Spinal cord (tissue), 10 donors: ENCODE measurements around the gene SMARCAL1. TPM values are rescaled to one million over a fixed set of nuclear protein-coding genes. Genes with fewer than 3 reads are reported as not detected.
"Not testable (repeated sequence)": the region's sequence is repeated elsewhere in the genome, so short reads cannot be mapped to it uniquely, and the experiment has no call there.

Source experiments
- DNase-seq, 6 donors: peaks; one replicate each; pipeline versions ENCODE4 v3.0.0 to v3.0.0-alpha.2; 2013 to 2015; ENCODE audit warnings: low spot score in 6 of 6, low read depth in 4 of 6
- H3K27ac ChIP-seq: one replicate; pipeline ENCODE4 v1.5.1; 2013; ENCODE audit warnings: low read depth, low read length, control low read depth
- H3K27me3 ChIP-seq: one replicate; pipeline ENCODE4 v1.6.1; 2013; ENCODE audit warnings: low read length; ENCODE audit not compliant: control insufficient read depth, insufficient read depth
- H3K36me3 ChIP-seq: one replicate; pipeline ENCODE4 v1.6.1; 2013; ENCODE audit warnings: low read length; ENCODE audit not compliant: control insufficient read depth, insufficient read depth
- H3K4me1 ChIP-seq: one replicate; pipeline ENCODE4 v1.6.1; 2013; ENCODE audit warnings: low read length; ENCODE audit not compliant: control insufficient read depth, insufficient read depth
- H3K4me3 ChIP-seq: one replicate; pipeline ENCODE4 v1.5.1; 2013; ENCODE audit warnings: low read depth, low read length, control low read depth
- H3K9me3 ChIP-seq: one replicate; pipeline ENCODE4 v1.6.1; 2013; ENCODE audit warnings: low read length; ENCODE audit not compliant: control insufficient read depth, insufficient read depth
- WGBS: methylation state at CpG from one replicate; pipeline ENCODE4 v1.1.5; 2013; ENCODE audit warnings: missing lambda C conversion rate; ENCODE audit not compliant: insufficient coverage; 5-methylcytosine and 5-hydroxymethylcytosine counted together
- polyA plus RNA-seq, 2 donors: library from polyadenylated mRNA; unstranded; fragments of 120-200 nt; gene quantifications; one replicate each; pipeline ENCODE4 v1.2.1, GENCODE V29; 2013; ENCODE audit not compliant: insufficient read length in 2 of 2
- total RNA-seq, 2 donors: library from RNA; depleted of rRNA in 1 of 2; stranded (reverse); fragments of 120-200 nt in 1 of 2; fragments of >200 nt in 1 of 2; gene quantifications; one replicate each; pipeline versions ENCODE4 v1.2.3 to v1.2.4, GENCODE V29; 2013 to 2014
- donor health status: healthy.

The SMARCAL1 gene
- total and polyA plus RNA-seq, 4 donors, result 13.6 to 18.0 (median 15.6) TPM

DNA sequence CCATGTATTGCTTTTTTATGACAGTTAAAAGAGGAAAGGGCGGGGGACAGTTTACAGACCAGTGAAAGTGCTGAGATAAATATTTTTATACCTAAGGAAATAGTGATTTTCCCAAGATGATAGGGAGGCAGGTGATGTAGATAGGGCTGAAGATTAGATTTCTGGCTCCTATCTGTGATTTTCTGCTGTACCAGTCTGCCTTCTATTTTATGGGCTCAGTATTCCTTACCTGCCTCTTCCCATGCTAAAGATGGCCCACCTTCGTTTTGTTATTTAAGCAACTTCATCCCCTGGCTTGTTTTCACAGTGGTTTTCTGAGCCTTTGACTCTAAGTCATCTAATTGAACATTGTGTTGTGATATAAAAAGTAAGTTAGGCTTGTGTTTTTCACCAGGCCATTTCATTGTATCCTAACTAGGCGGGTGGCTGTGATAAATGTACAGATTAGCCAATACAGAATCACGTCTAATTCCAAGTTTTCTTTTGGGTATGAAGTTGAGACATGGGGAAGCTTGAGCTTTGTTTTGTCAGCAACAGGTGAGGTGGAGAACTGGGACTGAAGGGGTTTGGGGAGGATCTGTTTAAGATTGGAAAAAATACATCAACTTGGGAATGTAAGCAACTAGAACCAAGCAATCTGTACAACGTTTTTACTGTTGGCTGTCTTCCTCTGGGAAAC lies 91.6 kb downstream of the SMARCAL1 start:
- H3K4me3 ChIP-seq, result no peak overlapping the region
- peaks cover 3% of the 10 kb centered on the region for H3K4me1 ChIP-seq
- no peak for DNase-seq
- H3K9me3 ChIP-seq, result no peaks in the 10 kb centered on the region
- H3K27ac ChIP-seq, result no peak overlapping the region
- WGBS, result 74% methylated on average over 3 of the region's 5 CpGs
- H3K36me3 ChIP-seq, result peaks cover 29% of the 10 kb centered on the region
- H3K27me3 ChIP-seq, result no peaks in the 10 kb centered on the region

DNA sequence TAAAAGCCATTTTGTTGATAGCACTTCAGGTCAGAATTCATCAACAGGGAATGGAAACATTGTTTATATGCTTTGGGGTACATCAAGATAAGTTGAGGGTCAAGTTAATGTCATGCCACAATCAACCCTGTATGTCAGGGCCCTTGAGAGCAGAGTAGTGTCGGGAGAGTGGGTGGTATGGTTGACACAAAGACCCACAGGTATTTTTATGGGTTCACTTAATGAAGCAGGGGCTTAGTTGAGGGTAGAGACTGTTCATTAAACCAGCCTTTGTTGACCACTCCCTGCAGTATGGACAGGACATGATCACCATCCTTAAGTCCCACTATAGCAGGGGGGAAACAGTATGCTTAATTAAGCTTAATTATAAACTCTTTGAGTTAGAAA lies 92.1 kb downstream of the SMARCAL1 start:
- Histone ChIP-seq H3K36me3 (peaks cover 29% of the 10 kb centered on the region), H3K27ac (no peak overlapping the region), H3K4me3 (no peak overlapping the region), H3K9me3 (no peaks in the 10 kb centered on the region), H3K4me1 (peaks cover 3% of the 10 kb centered on the region), H3K27me3 (no peaks in the 10 kb centered on the region)
- no peak for DNase-seq
- 71% methylated on average over 1 of the region's 1 CpG for WGBS

GRCh38 chr2:216505133-216506106 lies 93.1 kb downstream of the SMARCAL1 start:
- H3K36me3 ChIP-seq, result peaks cover 29% of the 10 kb centered on the region
- no peak overlapping the region for H3K4me3 ChIP-seq

GRCh38 chr2:216507220-216508160 lies 95.2 kb downstream of the SMARCAL1 start:
- Histone ChIP-seq H3K4me1 (no peaks in the 10 kb centered on the region), H3K36me3 (peaks cover 22% of the 10 kb centered on the region), H3K27me3 (no peaks in the 10 kb centered on the region), H3K9me3 (no peaks in the 10 kb centered on the region), H3K4me3 (no peak overlapping the region), H3K27ac (no peak overlapping the region)
- no CpG with 5 or more reads among the region's 5 CpGs for WGBS
- DNase-seq, result no peak

More at GRCh38 chr2:216505133-216506106, 93.1 kb downstream of the SMARCAL1 start:
- no peak overlapping the region for H3K27ac ChIP-seq
- no peaks in the 10 kb centered on the region for H3K27me3 ChIP-seq
- 78% methylated on average over 5 of the region's 15 CpGs for WGBS
- no peaks in the 10 kb centered on the region for H3K9me3 ChIP-seq
- no peaks in the 10 kb centered on the region for H3K4me1 ChIP-seq
- no peak for DNase-seq

GRCh38 chr2:216508229-216508628 lies 95.9 kb downstream of the SMARCAL1 start:
- H3K27ac ChIP-seq, result no peak overlapping the region
- H3K9me3 ChIP-seq, result no peaks in the 10 kb centered on the region
- no peaks in the 10 kb centered on the region for H3K27me3 ChIP-seq
- no CpG with 5 or more reads among the region's 1 CpG for WGBS
- H3K36me3 ChIP-seq, result peaks cover 20% of the 10 kb centered on the region
- H3K4me1 ChIP-seq, result no peaks in the 10 kb centered on the region
- no peak overlapping the region for H3K4me3 ChIP-seq
- DNase-seq, result no peak

DNA sequence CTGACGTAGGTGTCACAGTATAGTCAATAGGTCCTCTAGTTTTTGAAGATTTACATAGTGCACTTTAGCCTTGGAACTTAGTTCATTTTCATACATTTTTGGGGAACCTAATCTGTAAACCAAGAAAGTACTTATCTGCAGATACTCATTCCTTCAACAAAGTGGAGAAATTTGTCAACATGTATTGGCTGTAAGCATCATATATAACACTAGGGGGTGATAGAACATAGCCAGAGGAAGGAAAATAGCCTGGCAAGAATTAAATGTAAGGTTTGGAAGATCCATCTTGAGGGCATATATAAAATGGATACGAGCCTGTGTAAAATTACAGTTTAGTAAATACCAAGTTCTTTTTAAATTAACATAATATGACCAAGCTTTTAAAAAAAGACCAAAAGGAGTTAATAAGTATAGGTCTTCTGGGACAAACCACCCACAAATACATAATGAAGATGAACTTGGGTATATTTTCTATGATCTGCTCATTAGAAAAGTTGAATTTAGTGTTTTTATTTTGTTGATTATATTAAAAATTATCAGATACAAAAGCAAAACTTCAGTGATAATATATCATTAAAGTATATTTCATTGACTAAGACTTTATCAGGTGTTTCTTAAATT lies 104.6 kb downstream of the SMARCAL1 start:
- no peak overlapping the region for H3K27ac ChIP-seq
- no peaks in the 10 kb centered on the region for H3K36me3 ChIP-seq
- H3K4me1 ChIP-seq, result peaks cover 7% of the 10 kb centered on the region
- DNase-seq, result peak in 3 of 6 donors; percentile 45 to 92 (median 83)
- WGBS, result no CpG with 5 or more reads among the region's 2 CpGs
- H3K4me3 ChIP-seq, result no peak overlapping the region
- no peaks in the 10 kb centered on the region for H3K27me3 ChIP-seq
- H3K9me3 ChIP-seq, result no peaks in the 10 kb centered on the region

GRCh38 chr2:216517447-216518225 lies 105.4 kb downstream of the SMARCAL1 start:
- Histone ChIP-seq H3K9me3 (no peaks in the 10 kb centered on the region), H3K27me3 (no peaks in the 10 kb centered on the region), H3K36me3 (no peaks in the 10 kb centered on the region), H3K4me3 (no peak overlapping the region), H3K4me1 (peaks cover 7% of the 10 kb centered on the region), H3K27ac (no peak overlapping the region)
- peak in 1 of 6 donors; percentile 52 for DNase-seq
- 60% methylated on average over 3 of the region's 4 CpGs for WGBS

- H3K27me3 ChIP-seq, result not testable (repeated sequence)
- 100% methylated on average over 1 of the region's 9 CpGs for WGBS
These were observed 106.4 kb downstream of the SMARCAL1 start for GRCh38 chr2:216518566-216519119.

More at GRCh38 chr2:216518566-216519119, 106.4 kb downstream of the SMARCAL1 start:
- not testable (repeated sequence) for H3K27ac ChIP-seq, H3K36me3 ChIP-seq, H3K4me1 ChIP-seq, H3K9me3 ChIP-seq, DNase-seq, H3K4me3 ChIP-seq
